ENCODE data around the gene ARCN1. TPM values are rescaled to one million over a fixed set of nuclear protein-coding genes. Genes with fewer than 3 reads are reported as not detected.
A peak's percentile ranks its signal among the peaks of the same experiment; 100 is the strongest.
"Not testable (repeated sequence)": the region's sequence is repeated elsewhere in the genome, so short reads cannot be mapped to it uniquely, and the experiment has no call there.

ARCN1 gene
- total RNA-seq, 4 donors from 2014 or later: 103 to 157 (median 112) TPM

DNA sequence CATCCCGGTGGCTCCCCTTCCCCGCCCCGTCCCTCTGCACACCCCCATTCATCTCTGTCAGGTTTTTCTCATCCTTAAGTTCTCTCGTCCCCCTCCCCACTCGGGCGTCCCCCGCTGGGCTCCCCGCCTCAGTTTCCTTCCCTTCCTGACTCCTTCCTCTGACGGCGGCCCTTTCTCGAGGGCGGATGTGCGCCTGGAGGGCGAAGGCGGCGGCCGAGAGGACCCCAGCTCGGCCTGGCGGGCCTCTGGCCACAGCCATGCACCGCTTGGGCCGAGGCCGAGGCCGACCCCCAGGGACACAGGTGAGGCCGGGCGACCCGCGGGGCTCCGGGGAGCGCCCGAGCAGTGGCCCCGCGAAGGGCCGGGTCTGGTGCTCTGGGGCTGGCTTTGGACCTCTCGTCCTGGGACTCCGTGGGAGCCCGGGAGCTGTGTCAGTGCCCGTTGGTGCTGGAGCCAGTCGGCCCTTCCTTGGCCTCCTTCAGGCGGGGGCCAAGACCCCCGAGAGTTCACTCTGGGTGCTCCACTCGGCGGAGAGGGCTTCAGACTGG is 38.1 kb downstream of the ARCN1 start:
- Histone ChIP-seq H3K4me1 (peaks cover 21 to 61% of the 10 kb centered on the region in 2 donors), H3K27ac (peak overlapping the region; percentile 61 to 94 (median 87)), H3K27me3 (no peaks in the 10 kb centered on the region), H3K36me3 (no peaks in the 10 kb centered on the region), H3K9me3 (no peaks in the 10 kb centered on the region), H3K4me3 (replicated peaks in 1 of 3) (peak overlapping the region in 1 of 3 donors; percentile 42)
- 46 to 53% methylated on average over 15 to 24 of the region's 42 CpGs for WGBS, 2 donors
- no peak for DNase-seq
- intact Hi-C loops (cut with DNase I): no loop called here
- no peak for TF ChIP-seq CTCF (IDR thresholded peaks at IDR 0.05)
- TF ChIP-seq POLR2A (IDR thresholded peaks at IDR 0.05): no peak

- H3K27me3 ChIP-seq: no peaks in the 10 kb centered on the region
- H3K27ac ChIP-seq: peak overlapping the region; percentile 61 to 94 (median 87)
- peaks cover 27 to 62% of the 10 kb centered on the region in 2 donors for H3K4me1 ChIP-seq
- TF ChIP-seq CTCF (IDR thresholded peaks at IDR 0.05): peak; percentile 60 to 92 (median 81)
- no peak for TF ChIP-seq POLR2A (IDR thresholded peaks at IDR 0.05)
- peak overlapping the region in 1 of 3 donors; percentile 42 for H3K4me3 ChIP-seq (replicated peaks in 1 of 3)
- H3K9me3 ChIP-seq: no peaks in the 10 kb centered on the region
- WGBS, 2 donors: 7 to 13% methylated on average over 12 to 17 of the region's 54 CpGs
- peak; percentile 89 to 94 for DNase-seq
- intact Hi-C loops (cut with DNase I): no loop called here
- peaks cover 0 to under 1% of the 10 kb centered on the region in 2 donors for H3K36me3 ChIP-seq
These were observed 38.7 kb downstream of the ARCN1 start for GRCh38 chr11:118610773-118611432.

GRCh38 chr11:118611433-118611795 is 39.2 kb downstream of the ARCN1 start:
- intact Hi-C loops (cut with DNase I); H3K27me3 ChIP-seq; H3K9me3 ChIP-seq; H3K36me3 ChIP-seq: not testable (repeated sequence)
- Histone ChIP-seq H3K27ac (peak overlapping the region in 2 of 3 donors; percentile 17 to 94), H3K4me3 (replicated peaks in 1 of 3) (peak overlapping the region in 1 of 3 donors; percentile 42), H3K4me1 (peaks cover 32 to 63% of the 10 kb centered on the region in 2 donors)
- WGBS, 2 donors: 72 to 78% methylated on average over 19 of the region's 19 CpGs
- peak in 1 of 2 donors; percentile 3 for DNase-seq

DNA sequence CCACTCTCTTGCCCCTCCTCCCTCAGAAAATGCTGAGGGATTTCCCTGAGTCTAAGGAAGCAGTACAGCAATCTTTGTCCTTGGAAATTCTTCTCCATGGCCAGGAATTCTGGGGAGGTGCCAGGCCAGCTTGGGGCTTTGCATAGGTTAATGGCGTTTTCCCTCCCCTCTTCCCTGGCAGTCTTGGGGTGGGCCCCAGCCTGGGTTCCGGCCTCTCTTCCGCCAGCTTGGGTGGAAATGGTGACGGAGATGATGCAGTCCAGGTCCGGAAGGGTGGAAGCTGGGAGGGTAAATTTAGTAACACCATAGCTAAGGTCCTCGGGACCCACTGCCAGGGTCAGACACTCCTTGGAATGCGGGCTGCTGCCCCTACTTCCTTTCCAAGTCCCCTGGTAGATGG is 40.2 kb downstream of the ARCN1 start:
- no peaks in the 10 kb centered on the region for H3K27me3 ChIP-seq
- peaks cover 0 to 6% of the 10 kb centered on the region in 2 donors for H3K36me3 ChIP-seq
- no peak overlapping the region for H3K4me3 ChIP-seq (replicated peaks in 1 of 3)
- no peaks in the 10 kb centered on the region for H3K9me3 ChIP-seq
- H3K4me1 ChIP-seq: peaks cover 36 to 72% of the 10 kb centered on the region in 2 donors
- H3K27ac ChIP-seq: peak overlapping the region in 2 of 3 donors; percentile 44 to 94
- WGBS, 2 donors: 61 to 71% methylated on average over 7 of the region's 7 CpGs
- intact Hi-C loops (cut with DNase I): no loop called here
- no peak for TF ChIP-seq CTCF (IDR thresholded peaks at IDR 0.05)
- TF ChIP-seq POLR2A (IDR thresholded peaks at IDR 0.05): no peak
- DNase-seq: peak in 1 of 2 donors; percentile 4

DNA sequence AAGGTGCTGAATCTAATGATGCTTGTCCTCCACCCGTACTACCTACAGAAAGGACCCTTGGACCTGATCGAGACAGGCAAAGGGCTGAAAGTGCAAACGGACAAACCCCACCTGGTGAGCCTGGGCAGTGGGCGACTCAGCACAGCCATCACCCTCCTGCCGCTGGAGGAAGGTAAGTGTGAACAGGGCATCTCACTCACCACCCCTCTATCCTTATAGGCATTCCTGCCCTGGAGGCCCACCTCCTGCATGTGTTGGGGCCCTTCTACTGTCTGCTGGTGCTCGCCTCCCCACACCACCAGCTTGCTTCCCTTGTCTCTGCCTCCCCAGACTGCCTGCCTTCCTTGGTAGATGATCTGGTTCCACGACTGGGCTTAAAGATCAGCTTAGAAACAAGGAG is 42.3 kb downstream of the ARCN1 start:
- Histone ChIP-seq H3K4me1 (peaks cover 32 to 84% of the 10 kb centered on the region in 2 donors), H3K27me3 (no peaks in the 10 kb centered on the region), H3K36me3 (peaks cover 0 to 6% of the 10 kb centered on the region in 2 donors), H3K9me3 (no peaks in the 10 kb centered on the region), H3K4me3 (replicated peaks in 1 of 3) (no peak overlapping the region), H3K27ac (peak overlapping the region; percentile 74 to 93 (median 83))
- no peak for TF ChIP-seq POLR2A (IDR thresholded peaks at IDR 0.05)
- TF ChIP-seq CTCF (IDR thresholded peaks at IDR 0.05): no peak
- intact Hi-C loops (cut with DNase I): no loop called here
- 85 to 87% methylated on average over 7 of the region's 7 CpGs for WGBS, 2 donors
- peak in 1 of 2 donors; percentile 1 for DNase-seq
